Measurements from ENCODE around the gene NOL3.

DNA sequence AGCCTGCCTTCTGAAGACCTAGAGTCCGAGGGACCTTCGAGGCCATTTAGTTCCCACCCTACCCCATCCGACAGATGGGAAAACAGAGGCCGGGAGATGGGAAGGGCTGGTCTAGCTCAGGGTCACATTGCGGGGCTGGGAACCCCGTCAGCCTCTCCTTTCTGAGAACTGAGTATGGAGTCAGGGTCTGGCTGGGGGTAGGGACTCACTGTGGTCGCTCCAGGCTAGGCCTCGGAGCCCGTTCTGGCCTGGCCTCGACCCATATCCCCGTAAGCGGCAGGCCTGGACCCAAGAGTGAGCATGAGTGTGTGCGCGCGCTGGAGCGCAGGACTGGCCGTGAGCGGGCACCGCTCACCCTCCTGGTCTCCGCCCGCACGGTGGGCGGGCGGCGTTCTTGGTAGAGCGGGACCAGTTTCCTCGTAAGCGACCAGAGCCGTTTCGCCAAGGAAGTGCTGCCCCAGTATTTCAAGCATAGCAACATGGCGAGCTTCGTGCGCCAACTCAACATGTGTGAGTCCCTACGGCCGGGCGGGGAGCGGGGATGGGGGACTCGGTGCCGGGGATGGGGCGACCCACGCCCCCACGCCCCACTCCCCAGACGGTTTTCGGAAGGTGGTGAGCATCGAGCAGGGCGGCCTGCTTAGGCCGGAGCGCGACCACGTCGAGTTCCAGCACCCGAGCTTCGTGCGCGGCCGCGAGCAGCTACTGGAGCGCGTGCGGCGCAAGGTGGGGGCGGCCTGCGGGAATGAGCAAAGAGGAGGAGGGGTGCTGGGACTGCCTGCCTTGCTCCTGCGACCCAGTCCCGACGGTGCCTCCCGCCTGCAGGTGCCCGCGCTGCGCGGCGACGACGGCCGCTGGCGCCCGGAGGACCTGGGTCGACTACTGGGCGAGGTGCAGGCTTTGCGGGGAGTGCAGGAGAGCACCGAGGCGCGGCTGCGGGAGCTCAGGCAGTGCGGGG, 4.9 kb upstream of the NOL3 start:
- no peak for TF ChIP-seq CTCF (conservative IDR thresholded peaks at IDR 0.05)
- no peak for TF ChIP-seq ZFX (IDR thresholded peaks at IDR 0.05)

All from C4-2B (cell line).